ENCODE results near the gene ADAP1. TPM values are rescaled to one million over a fixed set of nuclear protein-coding genes. Genes with fewer than 3 reads are reported as not detected.

ADAP1 gene
- total RNA-seq, 1 experiment from 2014 or later: 6.2 TPM

GRCh38 chr7:973312-973711 lies 18.8 kb upstream of the ADAP1 start:
- Histone ChIP-seq H2AK5ac (ENCODE audit: insufficient read length, low read length) (no peak overlapping the region), H3K4me2 (ENCODE audit: insufficient read depth, insufficient read length, low read length) (no peak overlapping the region), H3K23ac (ENCODE audit: insufficient read length, low read depth, low read length) (no peak overlapping the region), H2BK15ac (ENCODE audit: low read depth, low read length) (no peak overlapping the region), H3K27me3 (ENCODE audit: insufficient read depth, low read length) (no peaks in the 10 kb centered on the region), H4K8ac (replicated peaks; ENCODE audit: insufficient read length, low read depth, low read length) (no peak overlapping the region), H2BK5ac (ENCODE audit: insufficient read length, low read length) (no peak overlapping the region), H4K91ac (ENCODE audit: insufficient read length, low read depth, low read length) (no peak overlapping the region), H2BK120ac (ENCODE audit: low read depth, low read length, poor library complexity, severe bottlenecking) (no peak overlapping the region), H3K4me1 (ENCODE audit: insufficient read depth, low read length) (no peaks in the 10 kb centered on the region), H3K14ac (ENCODE audit: insufficient read depth, low read length) (no peak overlapping the region), H2BK20ac (ENCODE audit: low read depth, low read length, poor library complexity, severe bottlenecking) (no peak overlapping the region), H3K4ac (ENCODE audit: low read depth, low read length) (no peak overlapping the region), H3K27ac (ENCODE audit: insufficient read length, low read depth, low read length) (no peak overlapping the region), H4K5ac (ENCODE audit: insufficient read length, low read depth, low read length) (no peak overlapping the region), H3T11ph (ENCODE audit: low read length) (no peak overlapping the region), H3K79me2 (ENCODE audit: insufficient read depth, low read length) (peaks cover 2% of the 10 kb centered on the region; the same call in 1 of the 2 replicates), H3K9me3 (ENCODE audit: control insufficient read depth, low read depth, low read length) (no peaks in the 10 kb centered on the region), H3K79me1 (ENCODE audit: insufficient read depth, low read depth, low read length, poor library complexity, severe bottlenecking) (no peaks in the 10 kb centered on the region), H3K9ac (ENCODE audit: extremely low read depth, insufficient read length, low read length) (no peak overlapping the region), H4K20me1 (ENCODE audit: control insufficient read depth, insufficient read depth, insufficient read length) (no peaks in the 10 kb centered on the region), H3K56ac (ENCODE audit: insufficient read length, low read depth, low read length) (no peak overlapping the region), H2AFZ (ENCODE audit: low read length) (no peak overlapping the region), H3K23me2 (ENCODE audit: insufficient read length, low read depth, low read length, poor library complexity, severe bottlenecking) (peaks cover 3% of the 10 kb centered on the region), H3K18ac (ENCODE audit: insufficient read length, low read depth, low read length) (no peak overlapping the region), H2BK12ac (ENCODE audit: insufficient read length, low read depth, low read length) (no peak overlapping the region)
- peak overlapping the region; percentile 24 to 35; a peak in 2 of 5 replicates for H3K4me3 Mint-ChIP-seq
- DNase-seq: no peak
- TF ChIP-seq CTCF (conservative IDR thresholded peaks at IDR 0.05): no peak
- no peaks in the 10 kb centered on the region; the same call in 1 of the 2 replicates for H3K27me3 Mint-ChIP-seq (ENCODE audit: low read depth)
- 0 out of 7 replicates have a peak overlapping the region, but pooled peaks of 1 of the 3 experiments have one; percentile 52 for H3K27ac Mint-ChIP-seq
- peaks cover 4 to 14% of the 10 kb centered on the region in 2 experiments; a peak in 3 of 4 replicates for H3K4me1 Mint-ChIP-seq
- no peaks in the 10 kb centered on the region for H3K9me3 Mint-ChIP-seq
- WGBS (ENCODE audit: extremely low coverage, insufficient read length, low lambda C conversion rate): no CpG with 5 or more reads among the region's 9 CpGs
- H3K36me3 Mint-ChIP-seq (ENCODE audit: insufficient read depth in 1 of 3, low read depth in 3 of 3): peaks cover 5 to 41% (median 31%) of the 10 kb centered on the region in 3 experiments; a peak in 6 of 7 replicates

All from H9 (cell line).